SK-N-MC (cell line): ENCODE measurements around the gene NINJ2.

Source experiments
- EZH2 ChIP-seq: fragments of 200-600 bp; sonication (generic); IDR thresholded peaks from one replicate; pipeline ENCODE4 v1.6.1; 2017; ENCODE audit warnings: antibody characterized with exemption
- FOXP2 ChIP-seq: optimal IDR thresholded peaks from 2 replicates; pipeline ENCODE3; 2011; ENCODE audit warnings: mild to moderate bottlenecking, moderate library complexity; ENCODE audit not compliant: insufficient read depth; ENCODE audit errors: extremely low read length, control extremely low read depth
- POLR2AphosphoS5 ChIP-seq: IDR thresholded peaks from 2 replicates; pipeline ENCODE4 v1.6.1; 2012; ENCODE audit warnings: mild to moderate bottlenecking, low read depth, low read length, borderline replicate concordance

DNA sequence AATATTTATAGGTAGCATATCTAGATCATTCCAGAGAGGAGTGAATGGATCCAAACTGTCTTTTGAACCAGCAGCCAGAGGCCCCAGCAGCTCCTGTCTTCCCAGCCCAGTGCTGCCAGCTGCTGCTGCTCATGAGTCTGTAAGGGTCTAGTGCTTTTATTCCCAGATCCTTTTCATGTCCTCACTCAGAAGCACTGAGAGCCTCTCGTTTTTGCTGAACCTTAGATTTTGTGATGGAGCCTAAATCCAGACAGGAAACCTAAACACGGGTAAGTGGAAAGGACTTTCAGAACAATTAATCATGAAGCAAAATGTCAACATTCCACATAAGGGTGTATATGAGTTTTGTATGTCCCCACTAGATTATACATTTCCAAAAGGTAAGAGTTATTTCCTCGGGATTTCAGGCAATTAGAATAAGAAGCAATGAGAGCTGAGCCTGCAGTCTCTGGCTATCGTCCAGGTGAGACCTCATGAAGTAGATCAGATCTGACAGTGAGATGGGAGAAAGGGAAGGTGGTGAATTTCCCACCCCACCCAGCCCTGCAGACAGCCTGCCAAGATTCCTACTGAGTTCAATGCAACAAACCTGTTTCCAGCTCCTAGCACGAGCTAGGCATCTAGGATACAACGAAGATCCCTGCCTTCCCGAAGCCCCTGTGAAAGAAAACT lies 84.4 kb downstream of the NINJ2 start:
- TF ChIP-seq EZH2 (no peak), POLR2AphosphoS5 (no peak), FOXP2 (no peak)
